ENCODE data around the gene RUNX1. TPM values are rescaled to one million over a fixed set of nuclear protein-coding genes. Genes with fewer than 3 reads are reported as not detected.

RUNX1 gene
- polyA plus RNA-seq, 1 donor = 9.2 TPM

DNA sequence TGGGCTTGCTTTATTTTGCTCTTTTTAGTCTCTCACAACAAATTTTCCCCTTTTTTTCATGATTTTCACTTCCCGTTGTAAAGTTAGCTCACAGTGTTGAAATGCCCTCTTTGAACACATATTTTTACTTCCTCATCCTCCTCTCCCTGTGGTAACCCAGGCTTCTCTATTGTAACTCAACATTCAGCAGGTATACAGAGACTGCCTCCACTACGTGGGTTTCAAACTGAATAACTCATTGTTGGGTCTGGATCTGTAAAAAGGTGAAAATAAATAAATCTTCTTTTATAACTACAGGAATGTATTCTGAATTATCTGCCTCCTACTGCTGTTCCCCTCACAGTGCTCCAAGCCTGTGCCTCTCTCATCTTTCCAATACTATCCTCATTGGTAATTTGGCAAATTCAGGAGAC is 166.4 kb downstream of the RUNX1 start:
- 84% methylated on average over 2 of the region's 2 CpGs for WGBS (ENCODE audit: insufficient coverage, low lambda C conversion rate)
- peaks cover 10% of the 10 kb centered on the region for H3K4me1 ChIP-seq (ENCODE audit: control insufficient read depth, insufficient read depth, low read length)
- H3K27me3 ChIP-seq (ENCODE audit: control insufficient read depth, insufficient read depth, low read length) = peaks cover 17% of the 10 kb centered on the region
- H3K4me3 ChIP-seq (ENCODE audit: low read length) = no peak overlapping the region
- no peaks in the 10 kb centered on the region for H3K9me3 ChIP-seq (ENCODE audit: control insufficient read depth, low read depth, low read length)
- no peak for DNase-seq
- no peak overlapping the region for H3K27ac ChIP-seq (ENCODE audit: low read length)
- no peaks in the 10 kb centered on the region for H3K36me3 ChIP-seq (ENCODE audit: control insufficient read depth, insufficient read depth, low read length)

GRCh38 chr21:34881839-34882371 is 167.2 kb downstream of the RUNX1 start:
- H3K27me3 ChIP-seq (ENCODE audit: control insufficient read depth, insufficient read depth, low read length) = peaks cover 16% of the 10 kb centered on the region
- no peak overlapping the region for H3K27ac ChIP-seq (ENCODE audit: low read length)
- no peaks in the 10 kb centered on the region for H3K36me3 ChIP-seq (ENCODE audit: control insufficient read depth, insufficient read depth, low read length)
- H3K4me1 ChIP-seq (ENCODE audit: control insufficient read depth, insufficient read depth, low read length) = peaks cover 11% of the 10 kb centered on the region
- no peaks in the 10 kb centered on the region for H3K9me3 ChIP-seq (ENCODE audit: control insufficient read depth, low read depth, low read length)
- no peak for DNase-seq
- 96% methylated on average over 3 of the region's 4 CpGs for WGBS (ENCODE audit: insufficient coverage, low lambda C conversion rate)
- no peak overlapping the region for H3K4me3 ChIP-seq (ENCODE audit: low read length)

- Histone ChIP-seq H3K4me1 (ENCODE audit: control insufficient read depth, insufficient read depth, low read length) (peaks cover 11% of the 10 kb centered on the region), H3K27ac (ENCODE audit: low read length) (no peak overlapping the region), H3K27me3 (ENCODE audit: control insufficient read depth, insufficient read depth, low read length) (peaks cover 12% of the 10 kb centered on the region), H3K4me3 (ENCODE audit: low read length) (no peak overlapping the region), H3K9me3 (ENCODE audit: control insufficient read depth, low read depth, low read length) (no peaks in the 10 kb centered on the region), H3K36me3 (ENCODE audit: control insufficient read depth, insufficient read depth, low read length) (no peaks in the 10 kb centered on the region)
- no peak for DNase-seq
- 80% methylated on average over 1 of the region's 3 CpGs for WGBS (ENCODE audit: insufficient coverage, low lambda C conversion rate)
Measured at GRCh38 chr21:34881421-34881820, 167.7 kb downstream of the RUNX1 start.

DNA sequence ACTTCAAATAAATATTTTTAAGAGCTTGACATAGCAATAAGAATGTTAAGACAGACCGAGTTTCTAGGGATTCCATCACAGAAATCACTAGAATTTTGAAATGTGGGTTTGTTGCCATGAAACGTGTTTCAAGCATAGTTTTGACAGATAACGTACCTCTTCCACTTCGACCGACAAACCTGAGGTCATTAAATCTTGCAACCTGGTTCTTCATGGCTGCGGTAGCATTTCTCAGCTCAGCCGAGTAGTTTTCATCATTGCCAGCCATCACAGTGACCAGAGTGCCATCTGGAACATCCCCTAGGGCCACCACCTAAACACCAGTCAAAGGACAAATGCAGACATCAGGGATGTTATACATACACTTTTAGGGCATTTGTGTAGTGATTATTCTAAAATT is 168.7 kb downstream of the RUNX1 start:
- H3K27me3 ChIP-seq (ENCODE audit: control insufficient read depth, insufficient read depth, low read length) = peaks cover 4% of the 10 kb centered on the region
- H3K4me3 ChIP-seq (ENCODE audit: low read length) = no peak overlapping the region
- H3K36me3 ChIP-seq (ENCODE audit: control insufficient read depth, insufficient read depth, low read length) = peaks cover 6% of the 10 kb centered on the region
- H3K4me1 ChIP-seq (ENCODE audit: control insufficient read depth, insufficient read depth, low read length) = peaks cover 11% of the 10 kb centered on the region
- 100% methylated on average over 1 of the region's 7 CpGs for WGBS (ENCODE audit: insufficient coverage, low lambda C conversion rate)
- DNase-seq = no peak
- H3K9me3 ChIP-seq (ENCODE audit: control insufficient read depth, low read depth, low read length) = no peaks in the 10 kb centered on the region
- H3K27ac ChIP-seq (ENCODE audit: low read length) = no peak overlapping the region

DNA sequence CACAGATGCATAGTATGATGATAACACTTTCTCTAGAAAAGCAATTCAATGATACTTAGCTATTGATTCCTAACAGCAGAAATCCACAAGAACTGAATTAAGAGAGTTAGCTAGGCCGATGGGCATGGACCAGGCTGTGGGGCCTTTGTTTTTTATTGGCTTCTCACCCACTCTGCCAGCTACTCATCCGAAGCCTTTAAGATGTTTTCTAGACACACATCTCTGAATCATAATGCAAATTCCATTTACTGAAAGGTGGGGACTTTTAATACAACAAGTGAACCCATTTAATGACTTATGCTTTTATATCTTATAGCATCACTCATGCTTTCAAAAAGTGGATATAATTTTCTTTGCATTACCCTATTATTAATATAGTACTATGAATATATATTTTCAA is 170.2 kb downstream of the RUNX1 start:
- no peak overlapping the region for H3K27ac ChIP-seq (ENCODE audit: low read length)
- WGBS (ENCODE audit: insufficient coverage, low lambda C conversion rate) = no CpG with 5 or more reads among the region's 2 CpGs
- peaks cover 7% of the 10 kb centered on the region for H3K4me1 ChIP-seq (ENCODE audit: control insufficient read depth, insufficient read depth, low read length)
- H3K27me3 ChIP-seq (ENCODE audit: control insufficient read depth, insufficient read depth, low read length) = no peaks in the 10 kb centered on the region
- no peak overlapping the region for H3K4me3 ChIP-seq (ENCODE audit: low read length)
- H3K36me3 ChIP-seq (ENCODE audit: control insufficient read depth, insufficient read depth, low read length) = peaks cover 6% of the 10 kb centered on the region
- DNase-seq = no peak
- no peaks in the 10 kb centered on the region for H3K9me3 ChIP-seq (ENCODE audit: control insufficient read depth, low read depth, low read length)

- DNase-seq = no peak
- Histone ChIP-seq H3K27ac (ENCODE audit: low read length) (no peak overlapping the region), H3K4me3 (ENCODE audit: low read length) (no peak overlapping the region), H3K36me3 (ENCODE audit: control insufficient read depth, insufficient read depth, low read length) (peaks cover 6% of the 10 kb centered on the region), H3K9me3 (ENCODE audit: control insufficient read depth, low read depth, low read length) (no peaks in the 10 kb centered on the region), H3K27me3 (ENCODE audit: control insufficient read depth, insufficient read depth, low read length) (no peaks in the 10 kb centered on the region), H3K4me1 (ENCODE audit: control insufficient read depth, insufficient read depth, low read length) (peaks cover 7% of the 10 kb centered on the region)
- no CpG with 5 or more reads among the region's 3 CpGs for WGBS (ENCODE audit: insufficient coverage, low lambda C conversion rate)
Measured at GRCh38 chr21:34878501-34878900, 170.6 kb downstream of the RUNX1 start.

- H3K27me3 ChIP-seq (ENCODE audit: control insufficient read depth, insufficient read depth, low read length) = no peaks in the 10 kb centered on the region
- 80% methylated on average over 1 of the region's 10 CpGs for WGBS (ENCODE audit: insufficient coverage, low lambda C conversion rate)
- H3K4me1 ChIP-seq (ENCODE audit: control insufficient read depth, insufficient read depth, low read length) = peaks cover 7% of the 10 kb centered on the region
- peak; percentile 44 to 76 for DNase-seq
- no peak overlapping the region for H3K27ac ChIP-seq (ENCODE audit: low read length)
- peaks cover 6% of the 10 kb centered on the region for H3K36me3 ChIP-seq (ENCODE audit: control insufficient read depth, insufficient read depth, low read length)
- no peaks in the 10 kb centered on the region for H3K9me3 ChIP-seq (ENCODE audit: control insufficient read depth, low read depth, low read length)
- no peak overlapping the region for H3K4me3 ChIP-seq (ENCODE audit: low read length)
Measured at GRCh38 chr21:34877485-34878128, 171.5 kb downstream of the RUNX1 start.

GRCh38 chr21:34875830-34876229 is 173.3 kb downstream of the RUNX1 start:
- no CpG with 5 or more reads among the region's 6 CpGs for WGBS (ENCODE audit: insufficient coverage, low lambda C conversion rate)
- H3K36me3 ChIP-seq (ENCODE audit: control insufficient read depth, insufficient read depth, low read length) = peaks cover 9% of the 10 kb centered on the region

DNA sequence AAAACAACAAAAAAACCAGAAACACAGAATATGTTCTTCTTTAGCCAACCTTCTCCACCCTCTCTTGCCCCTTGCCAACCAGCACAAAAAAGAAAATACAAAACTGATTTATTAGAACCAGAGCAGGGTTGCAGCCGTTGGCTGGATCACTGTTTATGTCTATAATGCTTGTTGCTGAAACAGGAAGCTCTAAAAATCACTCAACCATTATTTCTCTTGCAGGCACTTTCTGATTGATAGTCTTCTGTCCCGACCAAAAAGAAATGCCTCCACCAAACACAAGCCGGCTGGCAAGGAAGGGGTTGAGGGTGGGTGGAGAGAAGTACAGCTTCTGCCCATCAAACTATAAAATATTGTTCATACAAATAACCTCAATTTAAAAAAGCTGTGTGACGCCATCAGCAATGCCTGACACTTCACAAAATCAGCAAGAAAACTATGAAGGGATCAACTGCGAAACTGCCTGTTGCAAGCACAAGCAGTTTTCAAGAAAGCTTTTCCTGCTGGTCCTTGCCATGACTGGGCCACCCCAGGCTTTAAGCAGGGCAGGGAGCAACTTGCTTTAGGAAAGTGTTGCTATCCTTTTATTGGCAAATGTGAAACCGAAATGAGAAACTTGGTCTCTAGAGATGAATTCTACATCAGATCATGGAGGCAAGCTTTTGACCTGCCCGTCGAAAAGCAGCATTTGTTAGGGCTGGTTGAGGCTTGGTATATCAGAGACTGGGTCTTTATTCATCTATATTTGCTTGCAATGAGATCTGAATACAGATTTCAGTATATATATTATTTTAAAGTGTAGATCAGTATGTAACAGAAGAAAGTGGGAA is 174.2 kb downstream of the RUNX1 start:
- Histone ChIP-seq H3K27me3 (ENCODE audit: control insufficient read depth, insufficient read depth, low read length) (no peaks in the 10 kb centered on the region), H3K36me3 (ENCODE audit: control insufficient read depth, insufficient read depth, low read length) (peaks cover 9% of the 10 kb centered on the region), H3K27ac (ENCODE audit: low read length) (no peak overlapping the region), H3K4me3 (ENCODE audit: low read length) (no peak overlapping the region), H3K9me3 (ENCODE audit: control insufficient read depth, low read depth, low read length) (no peaks in the 10 kb centered on the region), H3K4me1 (ENCODE audit: control insufficient read depth, insufficient read depth, low read length) (peaks cover 7% of the 10 kb centered on the region)
- no CpG with 5 or more reads among the region's 8 CpGs for WGBS (ENCODE audit: insufficient coverage, low lambda C conversion rate)
- DNase-seq = no peak

More at GRCh38 chr21:34875830-34876229, 173.3 kb downstream of the RUNX1 start:
- Histone ChIP-seq H3K9me3 (ENCODE audit: control insufficient read depth, low read depth, low read length) (no peaks in the 10 kb centered on the region), H3K4me3 (ENCODE audit: low read length) (no peak overlapping the region), H3K27me3 (ENCODE audit: control insufficient read depth, insufficient read depth, low read length) (no peaks in the 10 kb centered on the region), H3K27ac (ENCODE audit: low read length) (no peak overlapping the region), H3K4me1 (ENCODE audit: control insufficient read depth, insufficient read depth, low read length) (peaks cover 7% of the 10 kb centered on the region)
- no peak for DNase-seq

DNA sequence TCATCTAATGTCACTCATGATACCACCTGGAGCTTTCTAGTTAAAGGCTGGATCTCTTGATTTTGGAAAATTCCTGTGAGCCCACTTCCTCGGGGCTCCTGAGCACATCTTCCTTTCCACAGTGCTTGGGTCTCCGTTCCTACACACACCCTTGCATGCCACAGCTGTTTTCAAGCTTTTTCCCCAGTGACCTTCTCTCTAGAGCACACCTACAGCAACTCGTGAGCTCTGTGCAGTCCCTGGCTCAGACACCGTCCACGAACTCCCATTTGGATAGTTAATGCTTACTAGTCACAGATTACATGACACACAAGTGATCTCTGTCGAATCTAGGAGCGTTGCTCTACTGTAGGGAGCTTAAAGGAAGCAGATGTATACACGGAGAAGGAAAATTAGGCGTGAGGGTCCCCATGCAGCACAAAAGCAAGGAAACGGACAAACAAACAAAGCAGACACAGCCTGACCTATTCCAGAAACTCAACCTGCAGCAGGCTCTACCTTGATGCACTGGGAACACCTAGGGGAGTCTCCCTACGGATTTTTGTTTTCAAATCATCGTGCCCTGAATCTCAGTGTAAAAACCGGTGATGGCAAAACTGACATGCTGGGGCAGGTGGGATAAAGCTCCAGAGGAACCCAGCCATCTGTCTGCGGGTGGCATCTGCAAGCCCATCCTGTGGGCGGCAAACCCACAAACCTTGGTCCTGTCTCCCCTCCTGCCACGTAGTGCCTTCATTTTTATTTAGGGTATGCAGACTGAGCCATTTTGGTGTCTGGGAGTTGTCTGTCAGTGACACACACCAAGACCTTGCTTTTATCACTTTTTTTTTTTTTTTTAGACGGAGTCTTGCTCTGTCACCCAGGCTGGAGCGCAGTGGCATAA is 177.8 kb downstream of the RUNX1 start:
- Histone ChIP-seq H3K27ac (ENCODE audit: low read length) (no peak overlapping the region), H3K4me1 (ENCODE audit: control insufficient read depth, insufficient read depth, low read length) (no peaks in the 10 kb centered on the region), H3K27me3 (ENCODE audit: control insufficient read depth, insufficient read depth, low read length) (no peaks in the 10 kb centered on the region), H3K9me3 (ENCODE audit: control insufficient read depth, low read depth, low read length) (no peaks in the 10 kb centered on the region), H3K4me3 (ENCODE audit: low read length) (no peak overlapping the region), H3K36me3 (ENCODE audit: control insufficient read depth, insufficient read depth, low read length) (peaks cover 10% of the 10 kb centered on the region)
- no CpG with 5 or more reads among the region's 18 CpGs for WGBS (ENCODE audit: insufficient coverage, low lambda C conversion rate)
- no peak for DNase-seq

Measured in large intestine (tissue), 3 donors.